MCF 10A (cell line): ENCODE results near the gene TATDN3. TPM values are rescaled to one million over a fixed set of nuclear protein-coding genes. Genes with fewer than 3 reads are reported as not detected.

Experiments
- BruUV-seq: library from RNA; stranded (reverse); fragments of 400-500 nt; replicated peaks from 2 replicates; lab custom pipeline; 2021; lab: Mats Ljungman, UMichigan
- CTCF ChIA-PET: fragments of 300-600 bp; sonication (Branson Sonifier 250); formaldehyde crosslinking; extraction: SDS; loops from one replicate; lab custom pipeline; 2021; ENCODE audit warnings: antibody characterized with exemption, inconsistent platforms; lab: Yijun Ruan, JAX
- POLR2A ChIA-PET: fragments of 300-600, 350-650 bp; sonication (Branson Sonifier 250); formaldehyde crosslinking; extraction: SDS; loops from one replicate; lab custom pipeline; 2020; ENCODE audit warnings: antibody characterized with exemption, inconsistent platforms; lab: Yijun Ruan, JAX
- DNase-seq: peaks from one replicate; pipeline ENCODE4 v3.0.0-alpha.2; 2018; ENCODE audit not compliant: unreplicated experiment
- H3K27ac Mint-ChIP-seq: one replicate; pipeline ENCODE4 v1.8.0; 2022; ENCODE audit warnings: mild to moderate bottlenecking, low read depth, mixed read lengths; ENCODE audit not compliant: unreplicated experiment
- H3K27me3 Mint-ChIP-seq: one replicate; pipeline ENCODE4 v1.8.0; 2022; ENCODE audit warnings: mixed read lengths; ENCODE audit not compliant: insufficient read depth, unreplicated experiment
- H3K36me3 Mint-ChIP-seq: one replicate; pipeline ENCODE4 v1.8.0; 2022; ENCODE audit warnings: mild to moderate bottlenecking, moderate library complexity, mixed read lengths; ENCODE audit not compliant: insufficient read depth, unreplicated experiment
- H3K4me1 Mint-ChIP-seq: one replicate; pipeline ENCODE4 v1.8.0; 2022; ENCODE audit warnings: mixed read lengths; ENCODE audit not compliant: insufficient read depth, unreplicated experiment
- H3K4me3 Mint-ChIP-seq: one replicate; pipeline ENCODE4 v1.8.0; 2022; ENCODE audit warnings: mild to moderate bottlenecking, moderate library complexity, mixed read lengths; ENCODE audit not compliant: unreplicated experiment
- H3K9me3 Mint-ChIP-seq: one replicate; pipeline ENCODE4 v1.8.0; 2022; ENCODE audit warnings: mixed read lengths; ENCODE audit not compliant: unreplicated experiment
- CTCF ChIP-seq: fragments of 200-600 bp; IDR thresholded peaks from one replicate; pipeline ENCODE4 v1.8.0; 2022; ENCODE audit warnings: antibody characterized with exemption, mild to moderate bottlenecking; ENCODE audit not compliant: unreplicated experiment
- intact Hi-C: fragments of 100-400 bp; cut with micrococcal nuclease; formaldehyde crosslinking; loops from 2 replicates; pipeline ENCODE4 v1.14.1; 2022
- total RNA-seq: library from RNA; stranded (reverse); gene quantifications from 2 replicates; pipeline ENCODE4 v1.2.3, GENCODE V29; 2022

The TATDN3 gene
- total RNA-seq, 1 experiment from 2014 or later: 31.5 TPM

GRCh38 chr1:212780759-212781158 is 10.9 kb upstream of the TATDN3 start:
- H3K4me1 Mint-ChIP-seq: peaks cover 7% of the 10 kb centered on the region
- peaks cover 30% of the 10 kb centered on the region for H3K36me3 Mint-ChIP-seq

GRCh38 chr1:212781225-212781624 is 10.5 kb upstream of the TATDN3 start:
- no peak for DNase-seq
- POLR2A ChIA-PET: interaction anchor here (0.6 to 3.0 kb wide), 10 partner anchors 10 to 495 kb away, joined by 3 to 22 read pairs (median 4); partner anchors contain the start of genes ATF3, NSL1 and TATDN3
- CTCF ChIA-PET: interaction anchor here (0.7 to 6.1 kb wide), 39 partner anchors 9 to 872 kb away, joined by 3 to 147 read pairs (median 5); partner anchors contain the start of gene ATF3
- no TSS peak for BruUV-seq
- H3K27ac Mint-ChIP-seq: no peak overlapping the region
- no peaks in the 10 kb centered on the region for H3K9me3 Mint-ChIP-seq
- no peak overlapping the region for H3K4me3 Mint-ChIP-seq
- intact Hi-C loops: loop anchor here (5.0 kb wide), 1 partner anchor 709 kb away; no protein-coding TSS in a partner anchor
- peaks cover 7% of the 10 kb centered on the region for H3K4me1 Mint-ChIP-seq
- H3K27me3 Mint-ChIP-seq: no peaks in the 10 kb centered on the region
- TF ChIP-seq CTCF: no peak
- H3K36me3 Mint-ChIP-seq: peaks cover 32% of the 10 kb centered on the region

More at GRCh38 chr1:212780759-212781158, 10.9 kb upstream of the TATDN3 start:
- H3K27me3 Mint-ChIP-seq: no peaks in the 10 kb centered on the region
- H3K9me3 Mint-ChIP-seq: no peaks in the 10 kb centered on the region
- no peak overlapping the region for H3K27ac Mint-ChIP-seq
- ChIA-PET POLR2A (interaction anchor here (0.9 to 3.0 kb wide), 7 partner anchors 10 to 494 kb away, joined by 3 to 22 read pairs (median 6); partner anchors contain the start of genes ATF3, NSL1 and TATDN3), CTCF (interaction anchor here (0.7 to 6.1 kb wide), 22 partner anchors 9 to 768 kb away, joined by 3 to 147 read pairs (median 8); no protein-coding TSS in a partner anchor)
- no peak for TF ChIP-seq CTCF
- intact Hi-C loops: loop anchor here (5.0 kb wide), 1 partner anchor 708 kb away; no protein-coding TSS in a partner anchor
- H3K4me3 Mint-ChIP-seq: no peak overlapping the region
- BruUV-seq: no TSS peak
- DNase-seq: no peak

- no peaks in the 10 kb centered on the region for H3K9me3 Mint-ChIP-seq
- H3K27ac Mint-ChIP-seq: peak overlapping the region; percentile 57
- CTCF ChIA-PET: interaction anchor here (0.6 to 6.1 kb wide), 41 partner anchors 8 to 1170 kb away, joined by 3 to 147 read pairs (median 5); partner anchors contain the start of genes ATF3, NSL1 and TATDN3
- intact Hi-C loops: loop anchor here (1.0 to 5.0 kb wide), 8 partner anchors 83 to 1102 kb away; partner anchors contain the start of gene BATF3
- BruUV-seq: no TSS peak
- peak; percentile 84 for TF ChIP-seq CTCF
- H3K36me3 Mint-ChIP-seq: peaks cover 39% of the 10 kb centered on the region
- POLR2A ChIA-PET: interaction anchor here (0.6 to 3.0 kb wide), 10 partner anchors 8 to 327 kb away, joined by 3 to 22 read pairs (median 4); partner anchors contain the start of genes ATF3, FLVCR1, NSL1 and TATDN3
- H3K27me3 Mint-ChIP-seq: no peaks in the 10 kb centered on the region
- no peak overlapping the region for H3K4me3 Mint-ChIP-seq
- H3K4me1 Mint-ChIP-seq: peaks cover 7% of the 10 kb centered on the region
- DNase-seq: peak; percentile 58
Observed at GRCh38 chr1:212782422-212783154, 9.1 kb upstream of the TATDN3 start.

GRCh38 chr1:212783976-212784375 is 7.7 kb upstream of the TATDN3 start:
- POLR2A ChIA-PET: no interaction called here

More at GRCh38 chr1:212783976-212784375, 7.7 kb upstream of the TATDN3 start:
- CTCF ChIA-PET: interaction anchor here (0.6 to 6.1 kb wide), 11 partner anchors 9 to 416 kb away, joined by 3 to 147 read pairs (median 4); no protein-coding TSS in a partner anchor
- no peaks in the 10 kb centered on the region for H3K27me3 Mint-ChIP-seq
- intact Hi-C loops: loop anchor here (2.0 to 5.0 kb wide), 3 partner anchors 211 to 1103 kb away; no protein-coding TSS in a partner anchor
- H3K4me1 Mint-ChIP-seq: peaks cover 13% of the 10 kb centered on the region
- H3K36me3 Mint-ChIP-seq: peaks cover 42% of the 10 kb centered on the region
- no peak for DNase-seq
- peak overlapping the region; percentile 6 for H3K27ac Mint-ChIP-seq
- H3K4me3 Mint-ChIP-seq: no peak overlapping the region
- TF ChIP-seq CTCF: no peak
- H3K9me3 Mint-ChIP-seq: no peaks in the 10 kb centered on the region
- BruUV-seq: no TSS peak
